ENCODE results near the gene MTUS2. TPM values are rescaled to one million over a fixed set of nuclear protein-coding genes. Genes with fewer than 3 reads are reported as not detected.

Gene MTUS2
- total and polyA plus RNA-seq, 4 donors = under 0.01 to 0.70 (median 0.15) TPM

GRCh38 chr13:29471551-29471950 lies 651.4 kb downstream of the MTUS2 start:
- no peak overlapping the region for H3K9ac ChIP-seq (ENCODE audit: low read depth in 1 of 2, low read length in 2 of 2)
- no peak overlapping the region for H3K4me3 ChIP-seq (ENCODE audit: low read depth in 1 of 3, low read length in 3 of 3)
- H3K27me3 ChIP-seq (ENCODE audit: control insufficient read depth in 4 of 4, insufficient read depth in 4 of 4, low read length in 3 of 4) = no peaks in the 10 kb centered on the region
- TF ChIP-seq HNF4A (conservative IDR thresholded peaks at IDR 0.05) (no peak), FOXA1 (IDR thresholded peaks at IDR 0.05) (no peak), GABPA (IDR thresholded peaks at IDR 0.05 in 1 of 2, conservative IDR thresholded peaks at IDR 0.05 in 1 of 2) (no peak), TAF1 (conservative IDR thresholded peaks at IDR 0.05) (no peak), EGR1 (IDR thresholded peaks at IDR 0.05; ENCODE audit: low read depth in 2 of 2) (no peak), ZBTB33 (IDR thresholded peaks at IDR 0.05) (no peak), FOXA2 (IDR thresholded peaks at IDR 0.05) (no peak)
- TF ChIP-seq, protein P1, sequence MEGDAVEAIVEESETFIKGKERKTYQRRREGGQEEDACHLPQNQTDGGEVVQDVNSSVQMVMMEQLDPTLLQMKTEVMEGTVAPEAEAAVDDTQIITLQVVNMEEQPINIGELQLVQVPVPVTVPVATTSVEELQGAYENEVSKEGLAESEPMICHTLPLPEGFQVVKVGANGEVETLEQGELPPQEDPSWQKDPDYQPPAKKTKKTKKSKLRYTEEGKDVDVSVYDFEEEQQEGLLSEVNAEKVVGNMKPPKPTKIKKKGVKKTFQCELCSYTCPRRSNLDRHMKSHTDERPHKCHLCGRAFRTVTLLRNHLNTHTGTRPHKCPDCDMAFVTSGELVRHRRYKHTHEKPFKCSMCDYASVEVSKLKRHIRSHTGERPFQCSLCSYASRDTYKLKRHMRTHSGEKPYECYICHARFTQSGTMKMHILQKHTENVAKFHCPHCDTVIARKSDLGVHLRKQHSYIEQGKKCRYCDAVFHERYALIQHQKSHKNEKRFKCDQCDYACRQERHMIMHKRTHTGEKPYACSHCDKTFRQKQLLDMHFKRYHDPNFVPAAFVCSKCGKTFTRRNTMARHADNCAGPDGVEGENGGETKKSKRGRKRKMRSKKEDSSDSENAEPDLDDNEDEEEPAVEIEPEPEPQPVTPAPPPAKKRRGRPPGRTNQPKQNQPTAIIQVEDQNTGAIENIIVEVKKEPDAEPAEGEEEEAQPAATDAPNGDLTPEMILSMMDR (IDR thresholded peaks at IDR 0.05; ENCODE audit: low read depth, low read length, missing input control) = no peak
- H3K4me1 ChIP-seq (ENCODE audit: control insufficient read depth in 4 of 4, insufficient read depth in 4 of 4, low read length in 3 of 4) = no peaks in the 10 kb centered on the region
- 83% methylated on average over 9 of the region's 9 CpGs for WGBS
- DNase-seq (ENCODE audit: low spot score) = no peak
- H3K9me3 ChIP-seq (ENCODE audit: control insufficient read depth in 4 of 4, low read length in 3 of 4) = no peaks in the 10 kb centered on the region
- H3K27ac ChIP-seq (ENCODE audit: low read depth in 1 of 2, low read length in 2 of 2) = no peak overlapping the region
- no peaks in the 10 kb centered on the region for H3K36me3 ChIP-seq (ENCODE audit: control insufficient read depth in 4 of 4, insufficient read depth in 3 of 4, low read depth in 1 of 4, low read length in 3 of 4)

DNA sequence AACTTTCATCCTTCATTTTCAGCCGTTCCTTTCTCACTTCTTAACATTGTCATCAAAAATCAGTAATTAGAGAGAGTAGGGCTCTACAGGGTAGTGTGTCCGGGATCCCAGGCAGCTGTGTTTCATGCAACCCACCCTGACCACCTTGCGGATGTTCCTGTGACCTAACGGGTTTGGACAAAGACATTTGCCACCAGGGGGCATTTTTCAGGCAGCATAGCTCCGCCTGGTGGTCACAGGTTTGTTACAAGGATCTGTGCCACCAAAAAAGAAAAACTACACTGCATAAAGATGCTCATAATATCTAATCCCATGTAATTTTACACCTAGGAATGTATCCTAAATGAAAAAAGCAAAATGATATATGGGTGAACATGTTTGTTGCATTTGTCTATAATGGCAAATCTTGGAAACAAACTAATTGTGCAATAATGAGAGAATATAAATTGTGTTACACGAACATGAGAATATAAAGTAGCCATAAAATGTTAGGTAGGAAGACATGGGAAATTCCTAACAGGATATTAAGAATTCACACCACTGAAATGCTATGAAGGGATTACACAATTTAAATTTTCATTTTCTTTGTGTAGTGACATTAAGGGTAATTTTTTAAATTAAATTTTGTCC lies 652.3 kb downstream of the MTUS2 start:
- no peaks in the 10 kb centered on the region for H3K36me3 ChIP-seq (ENCODE audit: control insufficient read depth in 4 of 4, insufficient read depth in 3 of 4, low read depth in 1 of 4, low read length in 3 of 4)
- no peak overlapping the region for H3K4me3 ChIP-seq (ENCODE audit: low read depth in 1 of 3, low read length in 3 of 3)
- no peak overlapping the region for H3K9ac ChIP-seq (ENCODE audit: low read depth in 1 of 2, low read length in 2 of 2)
- H3K27me3 ChIP-seq (ENCODE audit: control insufficient read depth in 4 of 4, insufficient read depth in 4 of 4, low read length in 3 of 4) = peaks cover 0 to 3% (median 0%) of the 10 kb centered on the region in 4 donors
- no peaks in the 10 kb centered on the region for H3K9me3 ChIP-seq (ENCODE audit: control insufficient read depth in 4 of 4, low read length in 3 of 4)
- peak; percentile 57 for DNase-seq (ENCODE audit: low spot score)
- WGBS = 48% methylated on average over 6 of the region's 6 CpGs
- TF ChIP-seq TAF1 (conservative IDR thresholded peaks at IDR 0.05) = no peak
- TF ChIP-seq NR2F2 (IDR thresholded peaks at IDR 0.05) = no peak
- no peak for TF ChIP-seq GABPA (IDR thresholded peaks at IDR 0.05 in 1 of 2, conservative IDR thresholded peaks at IDR 0.05 in 1 of 2)
- TF ChIP-seq, protein P1 (IDR thresholded peaks at IDR 0.05; ENCODE audit: low read depth, low read length, missing input control) = peak; percentile 68
- no peak for TF ChIP-seq ZBTB33 (IDR thresholded peaks at IDR 0.05)
- TF ChIP-seq YY1 (IDR thresholded peaks at IDR 0.05) = no peak
- TF ChIP-seq RAD21 (IDR thresholded peaks at IDR 0.05) = peak; percentile 64 to 79
- TF ChIP-seq, protein P2, sequence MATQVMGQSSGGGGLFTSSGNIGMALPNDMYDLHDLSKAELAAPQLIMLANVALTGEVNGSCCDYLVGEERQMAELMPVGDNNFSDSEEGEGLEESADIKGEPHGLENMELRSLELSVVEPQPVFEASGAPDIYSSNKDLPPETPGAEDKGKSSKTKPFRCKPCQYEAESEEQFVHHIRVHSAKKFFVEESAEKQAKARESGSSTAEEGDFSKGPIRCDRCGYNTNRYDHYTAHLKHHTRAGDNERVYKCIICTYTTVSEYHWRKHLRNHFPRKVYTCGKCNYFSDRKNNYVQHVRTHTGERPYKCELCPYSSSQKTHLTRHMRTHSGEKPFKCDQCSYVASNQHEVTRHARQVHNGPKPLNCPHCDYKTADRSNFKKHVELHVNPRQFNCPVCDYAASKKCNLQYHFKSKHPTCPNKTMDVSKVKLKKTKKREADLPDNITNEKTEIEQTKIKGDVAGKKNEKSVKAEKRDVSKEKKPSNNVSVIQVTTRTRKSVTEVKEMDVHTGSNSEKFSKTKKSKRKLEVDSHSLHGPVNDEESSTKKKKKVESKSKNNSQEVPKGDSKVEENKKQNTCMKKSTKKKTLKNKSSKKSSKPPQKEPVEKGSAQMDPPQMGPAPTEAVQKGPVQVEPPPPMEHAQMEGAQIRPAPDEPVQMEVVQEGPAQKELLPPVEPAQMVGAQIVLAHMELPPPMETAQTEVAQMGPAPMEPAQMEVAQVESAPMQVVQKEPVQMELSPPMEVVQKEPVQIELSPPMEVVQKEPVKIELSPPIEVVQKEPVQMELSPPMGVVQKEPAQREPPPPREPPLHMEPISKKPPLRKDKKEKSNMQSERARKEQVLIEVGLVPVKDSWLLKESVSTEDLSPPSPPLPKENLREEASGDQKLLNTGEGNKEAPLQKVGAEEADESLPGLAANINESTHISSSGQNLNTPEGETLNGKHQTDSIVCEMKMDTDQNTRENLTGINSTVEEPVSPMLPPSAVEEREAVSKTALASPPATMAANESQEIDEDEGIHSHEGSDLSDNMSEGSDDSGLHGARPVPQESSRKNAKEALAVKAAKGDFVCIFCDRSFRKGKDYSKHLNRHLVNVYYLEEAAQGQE (IDR thresholded peaks at IDR 0.05) = no peak
- no peaks in the 10 kb centered on the region for H3K4me1 ChIP-seq (ENCODE audit: control insufficient read depth in 4 of 4, insufficient read depth in 4 of 4, low read length in 3 of 4)
- no peak overlapping the region for H3K27ac ChIP-seq (ENCODE audit: low read depth in 1 of 2, low read length in 2 of 2)
